ENCODE results near the gene DUT.

DNA sequence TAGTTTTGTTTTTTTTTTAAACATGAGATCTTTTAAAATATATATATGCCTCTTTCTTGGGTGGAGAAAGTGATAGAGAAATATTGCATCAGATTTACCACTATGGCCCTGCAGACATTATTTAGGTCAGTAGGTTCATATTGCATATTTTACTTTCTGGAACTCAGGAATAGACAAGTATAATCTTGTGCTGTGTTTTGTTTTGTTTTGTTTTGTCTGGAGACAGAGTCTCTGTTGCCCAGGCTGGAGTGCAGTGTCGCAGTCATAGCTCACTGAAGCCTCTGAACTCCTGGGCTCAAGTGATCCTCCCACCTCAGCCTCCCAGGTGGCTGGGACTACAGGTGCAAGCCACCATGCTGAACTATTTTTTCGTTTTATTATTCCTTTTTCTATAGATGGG lies 21.5 kb upstream of the DUT start:
- no peak for TF ChIP-seq FOXP2 (optimal IDR thresholded peaks at IDR 0.05; ENCODE audit: borderline replicate concordance, extremely low read depth, extremely low read length, insufficient read depth)
- no peak for TF ChIP-seq POLR2AphosphoS5 (IDR thresholded peaks at IDR 0.05; ENCODE audit: low read depth, low read length)
